Lung (tissue), 12 donors: ENCODE results near the gene CABLES1. TPM values are rescaled to one million over a fixed set of nuclear protein-coding genes. Genes with fewer than 3 reads are reported as not detected.

Experiments used
- ATAC-seq: fragments of 200-7000 bp; cut with Tn5 transposase; one replicate; pipeline ENCODE4 v1.9.1; 2020; ENCODE audit warnings: moderate number of reproducible peaks; ENCODE audit not compliant: insufficient read depth, low FRiP score
- DNase-seq, 3 donors: peaks; one replicate each; pipeline ENCODE4 v3.0.0-alpha.2; 2013 to 2017
- H3K27ac ChIP-seq, 2 donors: one replicate each; pipeline ENCODE4 v1.5.1; 2013; ENCODE audit warnings: mild to moderate bottlenecking in 2 of 2, moderate library complexity in 2 of 2, control low read depth in 1 of 2, inconsistent platforms in 1 of 2, low read depth in 1 of 2, low read length in 1 of 2
- H3K27me3 ChIP-seq, 3 donors: one replicate each; pipeline ENCODE4 v1.5.1; 2013; ENCODE audit warnings: low read length in 2 of 3; ENCODE audit not compliant: control insufficient read depth in 3 of 3, insufficient read depth in 3 of 3
- H3K36me3 ChIP-seq, 4 donors: one replicate each; pipeline ENCODE4 v1.5.1; 2013; ENCODE audit warnings: low read length in 4 of 4, mild to moderate bottlenecking in 1 of 4, moderate library complexity in 1 of 4; ENCODE audit not compliant: control insufficient read depth in 4 of 4, insufficient read depth in 4 of 4
- H3K4me1 ChIP-seq, 5 donors: one replicate each; pipeline ENCODE4 v1.5.1; 2013; ENCODE audit warnings: low read length in 5 of 5, mild to moderate bottlenecking in 2 of 5, moderate library complexity in 1 of 5; ENCODE audit not compliant: control insufficient read depth in 5 of 5, insufficient read depth in 5 of 5
- H3K4me3 ChIP-seq: one replicate; pipeline ENCODE4 v1.5.1; 2013; ENCODE audit warnings: mild to moderate bottlenecking, control low read depth, moderate library complexity
- H3K9ac ChIP-seq, 2 donors: one replicate each; pipeline ENCODE4 v1.5.1; 2013; ENCODE audit warnings: low read length in 2 of 2, control low read depth in 1 of 2; ENCODE audit not compliant: insufficient read depth in 1 of 2
- H3K9me3 ChIP-seq, 4 donors: one replicate each; pipeline ENCODE4 v1.5.1; 2013; ENCODE audit warnings: low read length in 3 of 4, mild to moderate bottlenecking in 1 of 4, moderate library complexity in 1 of 4; ENCODE audit not compliant: control insufficient read depth in 4 of 4, insufficient read depth in 3 of 4
- WGBS, 2 donors: extraction: QIAGEN DNeasy Blood & Tissue Kit; methylation state at CpG; one replicate each; pipeline ENCODE4 v1.1.7; 2013; 5-methylcytosine and 5-hydroxymethylcytosine counted together
- polyA plus RNA-seq, 2 donors: library from polyadenylated mRNA; stranded (reverse); fragments of 200-250 nt; gene quantifications; one replicate each; pipeline ENCODE4 v1.2.1, GENCODE V29; 2013
- total RNA-seq, 2 donors: library from RNA; depleted of rRNA in 1 of 2; stranded (reverse); fragments of >200 nt in 1 of 2; gene quantifications; one replicate each; pipeline ENCODE4 v1.2.1, GENCODE V29; 2014 to 2021
- TF ChIP-seq, protein P1 (sequence below): IDR thresholded peaks from 2 replicates; pipeline ENCODE4 v1.5.1; 2012; ENCODE audit warnings: mild to moderate bottlenecking; ENCODE audit errors: control extremely low read depth, extremely low read depth
- donor health status: control.
- donor health status: control.
- donor health status: Bipolar disorder and iron deficiency.
- donor health status: healthy.
- donor health status: DM: yes; HTN: yes; CAD: no.

Gene CABLES1
- total and polyA plus RNA-seq, 4 donors: 4.2 to 32.6 (median 14.7) TPM

DNA sequence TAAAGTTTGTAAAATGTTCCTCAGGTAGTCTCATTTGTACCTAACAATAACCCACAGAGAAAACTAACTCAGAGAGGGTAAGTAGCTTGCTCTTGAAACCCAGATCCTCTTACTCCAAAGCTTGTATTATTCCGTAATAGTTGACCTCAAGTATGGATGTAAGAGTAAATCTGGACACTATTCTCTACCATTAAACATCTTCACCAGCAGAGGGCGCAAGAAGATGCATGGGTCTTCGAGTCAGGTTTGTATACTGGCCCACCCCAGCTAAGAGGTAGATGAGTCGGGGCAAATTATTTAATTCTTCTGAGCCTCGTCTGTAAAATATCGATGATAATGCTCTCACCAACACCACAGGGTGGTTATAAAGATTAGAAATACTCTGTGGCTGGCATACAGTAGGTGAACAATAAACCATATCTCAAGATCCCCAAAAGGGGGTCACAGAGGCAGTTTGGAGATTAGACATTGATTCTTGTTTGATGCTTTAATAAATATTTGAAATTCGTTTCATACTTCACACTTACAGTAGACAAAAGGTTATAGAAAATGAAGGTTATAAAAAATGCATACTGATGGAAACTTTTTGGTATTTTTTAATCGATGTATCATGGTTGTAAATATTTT, 3.5 kb upstream of the CABLES1 start:
- no peak overlapping the region for H3K4me3 ChIP-seq
- peak; percentile 29 for ATAC-seq
- WGBS, 2 donors: 25 to 27% methylated on average over 8 of the region's 8 CpGs
- H3K36me3 ChIP-seq: no peaks in the 10 kb centered on the region
- TF ChIP-seq, protein P1, sequence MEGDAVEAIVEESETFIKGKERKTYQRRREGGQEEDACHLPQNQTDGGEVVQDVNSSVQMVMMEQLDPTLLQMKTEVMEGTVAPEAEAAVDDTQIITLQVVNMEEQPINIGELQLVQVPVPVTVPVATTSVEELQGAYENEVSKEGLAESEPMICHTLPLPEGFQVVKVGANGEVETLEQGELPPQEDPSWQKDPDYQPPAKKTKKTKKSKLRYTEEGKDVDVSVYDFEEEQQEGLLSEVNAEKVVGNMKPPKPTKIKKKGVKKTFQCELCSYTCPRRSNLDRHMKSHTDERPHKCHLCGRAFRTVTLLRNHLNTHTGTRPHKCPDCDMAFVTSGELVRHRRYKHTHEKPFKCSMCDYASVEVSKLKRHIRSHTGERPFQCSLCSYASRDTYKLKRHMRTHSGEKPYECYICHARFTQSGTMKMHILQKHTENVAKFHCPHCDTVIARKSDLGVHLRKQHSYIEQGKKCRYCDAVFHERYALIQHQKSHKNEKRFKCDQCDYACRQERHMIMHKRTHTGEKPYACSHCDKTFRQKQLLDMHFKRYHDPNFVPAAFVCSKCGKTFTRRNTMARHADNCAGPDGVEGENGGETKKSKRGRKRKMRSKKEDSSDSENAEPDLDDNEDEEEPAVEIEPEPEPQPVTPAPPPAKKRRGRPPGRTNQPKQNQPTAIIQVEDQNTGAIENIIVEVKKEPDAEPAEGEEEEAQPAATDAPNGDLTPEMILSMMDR: peak; percentile 56
- peaks cover 0 to 19% (median 4%) of the 10 kb centered on the region in 5 donors for H3K4me1 ChIP-seq
- no peak overlapping the region for H3K27ac ChIP-seq
- H3K9me3 ChIP-seq: no peaks in the 10 kb centered on the region
- peak; percentile 60 to 89 (median 86) for DNase-seq
- no peaks in the 10 kb centered on the region for H3K27me3 ChIP-seq
- no peak overlapping the region for H3K9ac ChIP-seq

- Histone ChIP-seq H3K27me3 (no peaks in the 10 kb centered on the region), H3K9ac (peak overlapping the region in 1 of 2 donors; percentile 61), H3K4me1 (peaks cover 0 to 30% (median 13%) of the 10 kb centered on the region in 5 donors), H3K9me3 (no peaks in the 10 kb centered on the region), H3K4me3 (peak overlapping the region; percentile 76), H3K36me3 (no peaks in the 10 kb centered on the region), H3K27ac (peak overlapping the region in 1 of 2 donors; percentile 89)
- no peak for ATAC-seq
- DNase-seq: peak; percentile 54 to 78 (median 68)
- WGBS, 2 donors: 37 to 39% methylated on average over 18 of the region's 18 CpGs
- TF ChIP-seq, protein P1: no peak
These were observed 1.2 kb upstream of the CABLES1 start for GRCh38 chr18:23133860-23134779.

- Histone ChIP-seq H3K4me3 (peak overlapping the region; percentile 76), H3K27ac (peak overlapping the region; percentile 18 to 89), H3K4me1 (peaks cover 0 to 32% (median 15%) of the 10 kb centered on the region in 5 donors), H3K36me3 (no peaks in the 10 kb centered on the region), H3K9me3 (no peaks in the 10 kb centered on the region), H3K27me3 (no peaks in the 10 kb centered on the region), H3K9ac (no peak overlapping the region)
- ATAC-seq: peak; percentile 16
- DNase-seq: peak in 2 of 3 donors; percentile 37 to 46
- WGBS, 2 donors: 1% methylated on average over 54 to 133 of the region's 134 CpGs
- TF ChIP-seq, protein P1: no peak
These were observed 453 bp downstream of the CABLES1 start for GRCh38 chr18:23135550-23136325.
